Measurements from ENCODE around the gene CDH4.

- TF ChIP-seq CTCF (IDR thresholded peaks at IDR 0.05; ENCODE audit: insufficient read depth, low read length, poor library complexity, severe bottlenecking) = no peak
- TF ChIP-seq EZH2phosphoT487 (conservative IDR thresholded peaks at IDR 0.05; ENCODE audit: low read length) = no peak
Observed at GRCh38 chr20:61459705-61460104, 207.6 kb downstream of the CDH4 start.
